HEK293 (cell line): ENCODE measurements around the gene SETD4.

Source experiments
- KLF1 ChIP-seq: fragments of 450-650 bp; formaldehyde crosslinking; IDR thresholded peaks from 2 replicates; pipeline ENCODE4 v1.5.1; 2016; ENCODE audit warnings: missing biosample characterization, missing genetic modification characterization
- ZNF10 ChIP-seq: fragments of 450-650 bp; formaldehyde crosslinking; IDR thresholded peaks from 2 replicates; pipeline ENCODE4 v1.5.1; 2017; ENCODE audit warnings: missing biosample characterization, missing genetic modification characterization
- ZNF274 ChIP-seq, 2 experiments: fragments of 200-500 bp in 1 of 2; fragments of 450-650 bp in 1 of 2; sonication (Bioruptor generic) in 1 of 2; formaldehyde crosslinking in 1 of 2; IDR thresholded peaks; 2 replicates each; pipeline versions ENCODE4 v1.5.1 to v1.6.1; 2014 to 2016; ENCODE audit warnings: borderline replicate concordance in 1 of 2, inconsistent platforms in 1 of 2, low read length in 1 of 2, missing biosample characterization in 1 of 2, missing genetic modification characterization in 1 of 2
- ZNF354C ChIP-seq: fragments of 450-650 bp; formaldehyde crosslinking; IDR thresholded peaks from 2 replicates; pipeline ENCODE4 v1.5.1; 2016; ENCODE audit warnings: missing biosample characterization, missing genetic modification characterization, low read depth, borderline replicate concordance
- ZNF561 ChIP-seq: fragments of 450-650 bp; IDR thresholded peaks from 2 replicates; pipeline ENCODE4 v1.5.1; 2018; ENCODE audit warnings: missing biosample characterization, missing genetic modification characterization, borderline replicate concordance
- ZNF658 ChIP-seq: fragments of 450-650 bp; formaldehyde crosslinking; IDR thresholded peaks from 2 replicates; pipeline ENCODE4; 2016; ENCODE audit warnings: missing biosample characterization, missing genetic modification characterization
- ZNF707 ChIP-seq: fragments of 450-650 bp; formaldehyde crosslinking; IDR thresholded peaks from 2 replicates; pipeline ENCODE4 v1.5.1; 2016; ENCODE audit warnings: missing biosample characterization, missing genetic modification characterization
- TF ChIP-seq, protein P1 (sequence below): fragments of 450-650 bp; formaldehyde crosslinking; IDR thresholded peaks from 2 replicates; pipeline ENCODE4 v1.5.1; 2016; ENCODE audit warnings: missing biosample characterization, missing genetic modification characterization

DNA sequence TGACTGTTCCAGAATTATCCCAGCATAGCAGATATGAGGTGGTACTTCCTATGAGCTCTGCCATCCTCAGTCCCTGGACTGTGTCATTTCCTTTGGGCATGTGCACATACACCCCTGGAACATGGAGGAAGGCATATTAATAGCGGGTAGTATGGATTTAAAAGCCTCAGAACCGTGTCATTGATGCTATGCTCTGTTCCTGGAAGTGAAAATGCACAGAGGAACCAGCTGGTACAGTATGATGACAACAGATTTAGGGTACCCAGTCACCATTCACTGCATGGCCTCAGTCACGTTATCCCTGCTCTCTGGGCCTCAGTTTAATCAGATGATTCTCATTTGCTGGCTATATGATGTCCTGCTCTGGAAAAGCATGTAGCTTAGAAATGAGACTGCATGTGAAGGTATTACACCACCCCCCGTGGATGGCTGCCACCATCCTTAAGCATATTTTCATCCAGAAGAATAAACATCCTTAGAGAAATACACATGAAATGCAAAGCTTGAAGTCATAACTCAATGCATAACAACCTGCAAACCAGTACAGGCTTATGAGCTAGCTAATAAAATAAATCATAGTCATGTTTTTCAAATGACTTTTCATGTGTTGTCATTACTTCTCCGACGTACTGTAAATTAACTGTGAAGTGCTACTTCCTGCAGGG is 37.8 kb downstream of the SETD4 start:
- TF ChIP-seq ZNF10 = no peak
- TF ChIP-seq, protein P1, sequence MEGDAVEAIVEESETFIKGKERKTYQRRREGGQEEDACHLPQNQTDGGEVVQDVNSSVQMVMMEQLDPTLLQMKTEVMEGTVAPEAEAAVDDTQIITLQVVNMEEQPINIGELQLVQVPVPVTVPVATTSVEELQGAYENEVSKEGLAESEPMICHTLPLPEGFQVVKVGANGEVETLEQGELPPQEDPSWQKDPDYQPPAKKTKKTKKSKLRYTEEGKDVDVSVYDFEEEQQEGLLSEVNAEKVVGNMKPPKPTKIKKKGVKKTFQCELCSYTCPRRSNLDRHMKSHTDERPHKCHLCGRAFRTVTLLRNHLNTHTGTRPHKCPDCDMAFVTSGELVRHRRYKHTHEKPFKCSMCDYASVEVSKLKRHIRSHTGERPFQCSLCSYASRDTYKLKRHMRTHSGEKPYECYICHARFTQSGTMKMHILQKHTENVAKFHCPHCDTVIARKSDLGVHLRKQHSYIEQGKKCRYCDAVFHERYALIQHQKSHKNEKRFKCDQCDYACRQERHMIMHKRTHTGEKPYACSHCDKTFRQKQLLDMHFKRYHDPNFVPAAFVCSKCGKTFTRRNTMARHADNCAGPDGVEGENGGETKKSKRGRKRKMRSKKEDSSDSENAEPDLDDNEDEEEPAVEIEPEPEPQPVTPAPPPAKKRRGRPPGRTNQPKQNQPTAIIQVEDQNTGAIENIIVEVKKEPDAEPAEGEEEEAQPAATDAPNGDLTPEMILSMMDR (tag by site-specific recombination) = no peak
- no peak for TF ChIP-seq ZNF274 (IDR thresholded peaks at IDR 0.05; ENCODE audit: low read length)
- no peak for TF ChIP-seq ZNF274 (tag by site-specific recombination; IDR thresholded peaks at IDR 0.05; ENCODE audit: borderline replicate concordance)
- TF ChIP-seq KLF1 = no peak
- no peak for TF ChIP-seq ZNF561
- TF ChIP-seq ZNF707 (tag by site-specific recombination) = no peak
- TF ChIP-seq ZNF354C (tag by site-specific recombination) = no peak
- no peak for TF ChIP-seq ZNF658 (tag by site-specific recombination)
